ENCODE measurements around the gene TRIM31. TPM values are rescaled to one million over a fixed set of nuclear protein-coding genes. Genes with fewer than 3 reads are reported as not detected.

The TRIM31 gene
- total RNA-seq, 1 donor, result not detected

GRCh38 chr6:30101444-30102413 is 11.2 kb downstream of the TRIM31 start:
- Histone ChIP-seq H3K4me3 (ENCODE audit: insufficient read depth, low read length) (peak overlapping the region; percentile 69), H3K36me3 (ENCODE audit: insufficient read depth, low read length) (no peaks in the 10 kb centered on the region), H3K27me3 (ENCODE audit: insufficient read depth, low read length) (peaks cover 43% of the 10 kb centered on the region), H3K79me2 (ENCODE audit: insufficient read depth, low read length) (no peaks in the 10 kb centered on the region), H3K4me1 (ENCODE audit: insufficient read depth, low read length) (peaks cover 26% of the 10 kb centered on the region), H3K9me3 (ENCODE audit: low read depth, low read length) (no peaks in the 10 kb centered on the region), H4K20me1 (ENCODE audit: insufficient read depth, low read length) (no peaks in the 10 kb centered on the region), H2AFZ (ENCODE audit: low read length) (peak overlapping the region; percentile 82), H3K27ac (ENCODE audit: low read depth, low read length) (peak overlapping the region; percentile 70), H3K4me2 (ENCODE audit: insufficient read depth, low read length) (peak overlapping the region; percentile 80)
- peak; percentile 6 for TF ChIP-seq CTCF (IDR thresholded peaks at IDR 0.05; ENCODE audit: extremely low read depth, low read depth, low read length)
- DNase-seq (ENCODE audit: insufficient read length, low spot score, missing footprints), result peak; percentile 98

- H3K79me2 ChIP-seq (ENCODE audit: insufficient read depth, low read length), result no peaks in the 10 kb centered on the region
- DNase-seq (ENCODE audit: insufficient read length, low spot score, missing footprints), result peak; percentile 87
- H3K9me3 ChIP-seq (ENCODE audit: low read depth, low read length), result no peaks in the 10 kb centered on the region
- TF ChIP-seq CTCF (IDR thresholded peaks at IDR 0.05; ENCODE audit: extremely low read depth, low read depth, low read length), result no peak
- no peaks in the 10 kb centered on the region for H4K20me1 ChIP-seq (ENCODE audit: insufficient read depth, low read length)
- peak overlapping the region; percentile 81 for H2AFZ ChIP-seq (ENCODE audit: low read length)
- peak overlapping the region; percentile 69 for H3K4me3 ChIP-seq (ENCODE audit: insufficient read depth, low read length)
- peak overlapping the region; percentile 80 for H3K4me2 ChIP-seq (ENCODE audit: insufficient read depth, low read length)
- H3K4me1 ChIP-seq (ENCODE audit: insufficient read depth, low read length), result peaks cover 26% of the 10 kb centered on the region
- no peak overlapping the region for H3K27ac ChIP-seq (ENCODE audit: low read depth, low read length)
- peaks cover 43% of the 10 kb centered on the region for H3K27me3 ChIP-seq (ENCODE audit: insufficient read depth, low read length)
- no peaks in the 10 kb centered on the region for H3K36me3 ChIP-seq (ENCODE audit: insufficient read depth, low read length)
These were observed 12.1 kb downstream of the TRIM31 start for GRCh38 chr6:30100585-30101443.

GRCh38 chr6:30100154-30100553 is 12.7 kb downstream of the TRIM31 start:
- Histone ChIP-seq H3K79me2 (ENCODE audit: insufficient read depth, low read length) (no peaks in the 10 kb centered on the region), H3K27ac (ENCODE audit: low read depth, low read length) (no peak overlapping the region), H3K4me3 (ENCODE audit: insufficient read depth, low read length) (no peak overlapping the region), H3K4me1 (ENCODE audit: insufficient read depth, low read length) (peaks cover 32% of the 10 kb centered on the region), H4K20me1 (ENCODE audit: insufficient read depth, low read length) (no peaks in the 10 kb centered on the region), H3K9me3 (ENCODE audit: low read depth, low read length) (no peaks in the 10 kb centered on the region), H3K27me3 (ENCODE audit: insufficient read depth, low read length) (peaks cover 43% of the 10 kb centered on the region), H3K4me2 (ENCODE audit: insufficient read depth, low read length) (no peak overlapping the region), H3K36me3 (ENCODE audit: insufficient read depth, low read length) (no peaks in the 10 kb centered on the region), H2AFZ (ENCODE audit: low read length) (no peak overlapping the region)
- TF ChIP-seq CTCF (IDR thresholded peaks at IDR 0.05; ENCODE audit: extremely low read depth, low read depth, low read length), result no peak
- no peak for DNase-seq (ENCODE audit: insufficient read length, low spot score, missing footprints)
